GM13976 (cell line): ENCODE data around the gene GALNT2.

ENCODE experiments used
- DNase-seq: peaks from one replicate; pipeline ENCODE4 v3.0.0; 2012; ENCODE audit warnings: low spot score
- in situ Hi-C: fragments of 300-500 bp; cut with MboI; formaldehyde crosslinking; loops from one replicate; pipeline ENCODE4 v1.12.0; 2022; ENCODE audit warnings: low sequenced_read_pairs, mixed read lengths, inconsistent platforms; ENCODE audit not compliant: unreplicated experiment
- TF ChIP-seq, protein P1 (sequence below): IDR thresholded peaks from 2 replicates; pipeline ENCODE4 v1.5.1; 2012; ENCODE audit warnings: borderline replicate concordance, mild to moderate bottlenecking; ENCODE audit not compliant: insufficient read depth; ENCODE audit errors: extremely low read depth, missing control alignments, control extremely low read depth

The GALNT2 gene

GRCh38 chr1:230166366-230167132 lies 99.5 kb downstream of the GALNT2 start:
- TF ChIP-seq, protein P1, sequence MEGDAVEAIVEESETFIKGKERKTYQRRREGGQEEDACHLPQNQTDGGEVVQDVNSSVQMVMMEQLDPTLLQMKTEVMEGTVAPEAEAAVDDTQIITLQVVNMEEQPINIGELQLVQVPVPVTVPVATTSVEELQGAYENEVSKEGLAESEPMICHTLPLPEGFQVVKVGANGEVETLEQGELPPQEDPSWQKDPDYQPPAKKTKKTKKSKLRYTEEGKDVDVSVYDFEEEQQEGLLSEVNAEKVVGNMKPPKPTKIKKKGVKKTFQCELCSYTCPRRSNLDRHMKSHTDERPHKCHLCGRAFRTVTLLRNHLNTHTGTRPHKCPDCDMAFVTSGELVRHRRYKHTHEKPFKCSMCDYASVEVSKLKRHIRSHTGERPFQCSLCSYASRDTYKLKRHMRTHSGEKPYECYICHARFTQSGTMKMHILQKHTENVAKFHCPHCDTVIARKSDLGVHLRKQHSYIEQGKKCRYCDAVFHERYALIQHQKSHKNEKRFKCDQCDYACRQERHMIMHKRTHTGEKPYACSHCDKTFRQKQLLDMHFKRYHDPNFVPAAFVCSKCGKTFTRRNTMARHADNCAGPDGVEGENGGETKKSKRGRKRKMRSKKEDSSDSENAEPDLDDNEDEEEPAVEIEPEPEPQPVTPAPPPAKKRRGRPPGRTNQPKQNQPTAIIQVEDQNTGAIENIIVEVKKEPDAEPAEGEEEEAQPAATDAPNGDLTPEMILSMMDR = no peak
- no peak for DNase-seq
- in situ Hi-C loops = no loop called here

DNA sequence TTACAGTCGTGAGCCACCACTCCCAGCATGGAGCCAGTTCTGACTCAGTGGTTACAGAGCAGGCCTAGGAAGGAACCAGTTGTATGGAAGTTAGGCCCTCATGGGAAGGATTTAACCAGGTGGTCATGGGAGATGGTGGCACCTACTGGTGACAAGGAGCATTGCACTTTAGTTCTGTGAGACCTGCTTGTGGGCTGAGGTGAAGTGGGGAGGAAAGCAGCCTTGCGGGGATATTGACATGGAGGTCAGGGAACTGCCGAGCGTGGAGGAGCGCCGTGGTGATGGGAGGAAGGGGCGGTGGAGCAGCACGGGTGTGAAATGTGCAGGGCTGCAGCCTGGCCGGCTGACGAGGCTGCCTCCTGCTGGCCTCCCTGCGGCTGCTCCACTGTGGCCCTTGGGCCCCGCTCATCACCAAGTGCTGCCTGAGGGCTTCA lies 100.4 kb downstream of the GALNT2 start:
- peak; percentile 71 for DNase-seq
- TF ChIP-seq, protein P1 = peak; percentile 76
- in situ Hi-C loops = no loop called here

GRCh38 chr1:230169454-230170152 lies 102.6 kb downstream of the GALNT2 start:
- TF ChIP-seq, protein P1 = no peak
- no peak for DNase-seq
- in situ Hi-C loops = no loop called here

- TF ChIP-seq, protein P1 = no peak
- DNase-seq = peak; percentile 62
- in situ Hi-C loops = no loop called here
Observed at GRCh38 chr1:230170153-230170547, 103.1 kb downstream of the GALNT2 start.

DNA sequence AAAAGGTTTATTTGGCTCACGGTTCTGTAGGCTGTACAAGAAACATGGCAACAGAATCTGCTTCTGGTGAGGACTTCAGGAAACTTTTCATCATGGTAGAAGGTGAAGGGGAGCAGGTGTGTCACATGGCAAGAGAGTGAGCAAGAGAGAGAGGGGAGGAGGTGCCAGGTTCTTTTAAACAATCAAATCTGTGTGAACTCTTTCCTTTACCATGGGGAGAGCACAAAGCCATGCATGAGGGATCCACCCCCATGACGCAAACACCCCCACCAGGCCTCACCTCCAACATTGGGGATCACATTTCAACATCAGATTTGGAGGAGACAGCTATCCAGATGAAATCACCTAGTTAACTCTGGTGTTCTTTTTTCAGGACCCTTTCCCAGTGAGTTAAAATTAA lies 103.6 kb downstream of the GALNT2 start:
- DNase-seq = no peak
- TF ChIP-seq, protein P1 = no peak
- in situ Hi-C loops = no loop called here

GRCh38 chr1:230171356-230172015 lies 104.4 kb downstream of the GALNT2 start:
- TF ChIP-seq, protein P1 = no peak
- in situ Hi-C loops = no loop called here
- no peak for DNase-seq
